HG02571 (cell line): ENCODE data around the gene SLC25A47.
"Not testable (repeated sequence)": the region's sequence is repeated elsewhere in the genome, so short reads cannot be mapped to it uniquely, and the experiment has no call there.

Source experiments
- ATAC-seq: cut with Tn5 transposase; IDR thresholded peaks from one replicate; pipeline ENCODE4 v1.9.1; 2021; ENCODE audit warnings: mild to moderate bottlenecking, moderate library complexity; ENCODE audit not compliant: unreplicated experiment

Gene SLC25A47

DNA sequence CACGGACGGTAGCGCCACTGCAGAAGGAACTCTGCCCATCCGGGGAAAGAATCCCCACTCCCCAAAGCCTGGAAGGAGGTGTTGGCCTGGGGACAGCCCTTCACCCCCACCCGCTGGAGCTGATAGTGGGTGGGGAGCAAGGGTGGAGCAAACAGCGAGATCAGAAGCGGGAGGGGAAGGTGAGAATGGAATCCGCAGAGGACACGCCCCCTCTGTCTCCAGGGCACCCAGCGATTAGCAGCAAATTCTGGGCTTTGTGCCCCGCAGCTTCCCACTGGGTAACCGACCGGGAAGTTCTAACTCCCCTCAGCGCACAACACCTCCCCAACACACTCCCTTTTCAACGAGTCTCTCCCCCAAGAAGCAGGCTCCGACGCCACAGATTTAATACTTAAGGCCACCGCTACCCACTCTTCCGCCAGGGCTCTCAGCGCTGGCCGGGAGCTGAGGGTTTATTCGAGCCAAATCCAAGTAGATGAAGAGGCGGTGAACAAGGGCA is 18.3 kb upstream of the SLC25A47 start:
- no peak for ATAC-seq

DNA sequence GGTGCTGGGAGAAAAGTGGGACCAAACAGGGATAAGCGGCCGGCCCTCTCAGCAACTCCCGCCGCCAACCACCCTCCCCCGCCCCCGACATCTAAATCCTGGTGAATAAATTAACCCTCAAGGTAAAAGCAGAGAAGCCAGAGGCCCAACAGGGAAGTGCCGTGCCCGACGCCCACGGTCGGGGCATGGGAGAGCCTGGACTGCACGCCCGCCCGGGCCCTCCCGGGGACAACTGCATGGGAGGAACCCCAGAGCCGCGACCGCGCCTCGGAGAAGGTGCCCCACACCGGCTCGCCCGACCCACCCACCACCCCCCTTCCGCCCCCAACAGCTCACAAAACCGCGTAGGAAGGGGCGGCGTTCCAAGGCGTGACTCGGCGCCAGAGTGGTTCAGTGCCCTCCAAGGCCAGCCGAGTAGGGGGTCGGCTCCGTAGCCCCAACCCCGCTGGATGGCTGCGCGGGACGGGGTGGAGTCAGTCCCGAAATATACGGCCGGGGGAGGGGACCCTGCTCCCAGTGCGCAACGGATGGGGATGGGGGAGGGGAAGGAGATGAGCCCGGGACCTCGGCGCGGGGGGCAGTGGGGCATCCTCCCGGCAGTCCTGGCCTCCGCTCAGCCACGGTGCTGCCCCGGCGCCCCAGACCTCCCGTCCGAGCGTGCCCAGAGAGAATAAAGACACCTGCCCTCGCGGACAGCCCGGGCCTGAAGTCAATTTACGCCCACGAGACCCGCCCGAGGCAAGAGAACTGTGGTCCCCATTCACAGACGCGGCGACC is 17.6 kb upstream of the SLC25A47 start:
- no peak for ATAC-seq

DNA sequence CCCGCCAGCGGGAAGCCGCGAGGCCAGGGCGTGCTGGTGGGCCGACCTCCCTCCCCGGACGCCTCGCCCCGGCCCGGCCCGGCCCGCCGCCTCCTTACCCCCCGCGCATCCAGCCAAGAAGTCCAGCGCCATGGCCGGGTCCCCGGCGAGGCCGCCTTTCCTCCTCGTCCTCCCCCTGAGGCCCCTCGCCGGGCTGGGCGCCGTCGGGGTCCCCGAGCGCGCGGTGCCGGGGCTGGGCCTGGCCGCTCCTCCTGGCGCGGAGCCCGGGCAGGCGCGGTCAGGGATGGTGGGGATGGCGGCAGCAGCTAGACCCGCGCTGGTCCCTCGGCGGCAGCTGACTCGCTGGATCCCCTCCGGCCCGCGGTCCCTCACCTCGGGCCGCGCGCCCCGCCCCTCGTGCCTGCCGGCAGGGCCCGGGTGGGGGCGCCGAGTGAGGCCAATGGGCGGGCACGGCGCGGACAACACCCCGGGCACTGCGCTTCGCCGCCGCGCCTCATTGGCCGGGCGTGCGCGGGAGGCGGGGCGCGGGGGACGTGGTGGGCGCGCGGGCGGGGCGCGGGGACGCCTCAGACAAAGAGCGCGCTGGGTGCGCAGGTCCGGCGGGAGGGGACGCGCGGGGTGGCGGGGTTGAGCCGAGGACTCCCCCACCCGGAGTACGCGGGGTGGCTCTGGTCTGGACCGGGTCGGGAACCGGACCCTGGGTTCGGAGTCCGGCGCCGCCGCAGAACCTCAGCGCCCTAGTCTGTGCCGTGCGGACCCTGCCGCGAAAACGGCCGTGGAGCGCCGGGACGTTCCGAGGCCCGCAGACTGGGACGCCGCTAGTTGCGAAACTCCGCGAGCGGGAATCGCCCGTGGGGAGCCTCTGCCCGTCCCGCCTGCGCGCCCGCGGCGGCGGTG is 16.8 kb upstream of the SLC25A47 start, which contains the start of gene SLC25A29:
SLC25A29 (minus strand) TSS at position 344 of the 897 bp plus-strand sequence; CDS start at position 132, 212 bp downstream.
- peak; percentile 86 for ATAC-seq

DNA sequence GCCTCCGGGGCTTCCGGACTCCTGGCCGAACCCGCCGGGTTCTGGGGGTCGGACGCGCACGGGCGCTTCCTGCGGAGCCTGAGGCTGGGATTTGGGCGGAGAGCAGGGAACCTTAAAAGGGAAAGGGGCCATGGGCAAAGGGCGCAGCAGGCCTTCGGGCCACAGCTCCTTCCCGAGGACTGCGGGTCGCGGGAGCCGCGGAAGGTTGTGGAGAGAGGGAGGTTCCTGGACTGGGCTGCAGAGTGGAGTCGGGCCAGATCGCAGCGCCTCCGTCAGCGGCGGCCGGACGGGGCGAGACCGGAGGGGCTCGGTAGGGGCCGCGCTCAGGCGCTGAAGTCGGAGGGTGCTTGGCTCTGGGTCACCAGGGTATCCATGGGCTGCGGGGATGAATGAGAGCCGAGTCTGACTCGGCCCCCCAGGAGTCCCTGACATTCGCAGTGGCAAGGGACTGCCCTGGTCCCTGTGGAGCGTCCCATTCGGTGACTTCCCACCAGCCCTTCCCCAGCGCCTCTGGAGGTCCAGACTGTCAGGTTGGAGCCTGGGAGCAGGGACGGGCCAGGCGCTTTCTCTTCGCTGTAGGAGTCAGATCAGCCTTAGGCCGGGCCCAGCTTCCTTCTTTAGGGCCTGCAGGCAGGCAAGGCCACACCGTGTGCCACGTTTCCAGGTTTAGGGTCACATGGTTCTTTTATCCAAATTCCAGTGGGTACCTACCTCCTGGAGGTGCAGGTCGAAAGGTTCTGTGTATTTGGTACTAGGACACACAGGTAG is 16.0 kb upstream of the SLC25A47 start:
- peak; percentile 6 for ATAC-seq

DNA sequence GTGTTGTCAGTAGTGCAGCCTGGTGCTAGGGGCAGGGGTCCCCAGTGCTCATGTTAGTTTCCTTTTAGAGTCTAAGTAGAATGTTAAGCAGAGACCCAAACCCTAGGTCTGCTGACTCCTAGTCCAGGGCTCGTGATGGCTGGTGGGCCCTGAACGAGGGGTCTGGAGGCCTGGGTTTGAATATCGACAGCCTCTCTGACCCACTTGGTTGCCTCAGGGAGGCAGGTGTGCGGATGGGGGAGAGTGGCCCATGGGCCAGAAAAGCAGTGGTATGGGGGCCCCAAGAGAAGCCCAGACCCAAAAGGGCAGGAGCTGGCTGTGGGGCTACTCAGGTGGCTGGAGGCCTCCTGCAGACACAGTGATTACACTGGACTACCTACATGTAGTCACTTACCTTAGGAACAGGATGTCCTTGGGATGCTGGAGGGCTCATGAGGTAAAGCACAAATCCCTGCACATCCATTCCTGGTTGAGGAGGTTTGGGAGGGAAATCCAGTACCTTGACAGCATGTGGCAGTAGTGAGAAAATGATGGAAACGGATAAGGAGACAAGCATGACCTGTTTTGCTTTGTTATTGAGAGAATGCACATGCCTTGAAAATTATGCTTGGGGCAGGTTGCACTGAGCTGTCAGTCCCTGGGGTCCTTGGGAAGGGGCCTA is 15.2 kb upstream of the SLC25A47 start:
- ATAC-seq = no peak

DNA sequence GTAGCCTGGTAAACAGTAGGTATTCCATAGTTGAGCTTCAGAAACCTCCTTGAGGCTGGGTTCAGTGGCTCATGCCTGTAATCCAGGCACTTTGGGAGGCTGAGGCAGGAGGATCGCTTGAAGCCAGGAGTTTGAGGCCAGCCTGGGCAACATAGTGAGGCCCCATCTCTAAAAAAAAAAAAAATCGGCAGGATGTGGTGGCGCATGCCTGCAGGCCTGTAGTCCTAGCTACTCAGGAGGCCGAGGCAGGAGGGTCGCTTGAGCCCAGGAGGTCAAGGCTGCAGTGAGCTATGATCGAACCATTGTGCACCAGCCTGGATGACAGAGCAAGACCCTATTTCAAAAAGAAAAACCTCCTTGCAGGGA is 14.7 kb upstream of the SLC25A47 start:
- not testable (repeated sequence) for ATAC-seq

DNA sequence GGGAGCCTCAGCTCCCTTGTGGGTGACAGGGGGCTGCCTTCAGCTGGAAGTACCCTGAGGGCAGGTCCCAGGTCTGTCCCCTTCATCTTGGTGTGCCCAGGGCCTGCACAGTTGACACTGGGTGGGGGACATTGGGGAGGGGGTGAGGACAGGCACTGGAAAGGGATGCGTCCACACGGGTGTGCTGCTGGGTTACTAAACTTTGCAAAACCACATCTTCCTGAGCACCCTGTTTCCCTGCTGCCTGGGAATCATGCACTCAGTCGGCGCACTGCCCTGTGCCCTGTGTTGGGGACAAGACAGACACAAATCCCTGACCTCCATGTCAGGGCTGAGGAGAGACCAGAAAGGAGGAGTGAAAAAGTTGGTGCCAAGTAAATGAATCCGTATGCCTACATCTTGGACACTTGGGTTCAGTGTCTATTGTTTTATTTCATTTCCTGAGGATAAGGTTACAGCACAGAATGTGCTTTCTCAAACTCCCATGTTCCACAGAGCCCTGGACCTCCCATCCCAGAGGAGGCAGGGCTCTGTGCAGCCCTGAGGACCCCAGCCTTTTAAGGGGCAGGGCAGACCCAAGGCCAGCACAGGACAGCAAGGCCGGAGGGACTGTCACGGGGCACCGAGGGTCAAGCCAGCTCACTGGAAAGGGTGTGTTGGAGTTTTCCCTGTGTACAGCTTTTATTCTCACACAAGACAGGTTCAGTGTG is 14.0 kb upstream of the SLC25A47 start:
- ATAC-seq = no peak

DNA sequence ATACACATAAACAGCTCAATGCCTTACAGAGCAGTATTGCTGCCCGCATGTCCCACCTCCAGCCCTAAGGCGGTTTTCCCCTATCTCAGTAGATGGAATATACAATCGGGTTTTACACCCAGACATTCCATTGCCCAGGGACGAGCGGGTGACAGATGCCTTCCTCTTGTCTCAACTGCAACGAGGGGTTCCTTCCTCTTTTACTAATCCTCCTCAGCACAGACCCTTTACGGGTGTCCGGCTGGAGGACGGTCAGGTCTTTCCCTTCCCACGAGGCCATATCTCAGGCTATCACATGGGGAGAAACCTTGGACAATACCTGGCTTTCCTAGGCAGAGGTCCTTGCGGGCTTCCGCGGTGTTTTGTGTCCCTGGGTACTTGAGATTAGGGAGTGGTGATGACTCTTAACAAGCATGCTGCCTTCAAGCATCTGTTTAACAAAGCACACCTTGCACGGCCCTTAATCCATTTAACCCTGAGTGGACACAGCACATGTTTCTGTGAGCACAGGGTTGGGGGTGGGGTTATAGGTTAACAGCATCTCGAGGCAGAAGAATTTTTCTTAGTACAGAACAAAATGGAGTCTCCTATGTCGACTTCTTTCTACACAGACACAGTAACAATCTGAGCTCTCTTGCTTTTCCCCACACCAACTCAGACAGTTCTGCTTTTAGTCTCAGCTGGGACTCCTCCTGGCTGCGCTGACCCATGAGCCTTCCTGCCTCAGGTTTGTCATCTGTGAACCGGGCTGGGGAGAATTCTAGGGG is 10.8 kb upstream of the SLC25A47 start:
- not testable (repeated sequence) for ATAC-seq

DNA sequence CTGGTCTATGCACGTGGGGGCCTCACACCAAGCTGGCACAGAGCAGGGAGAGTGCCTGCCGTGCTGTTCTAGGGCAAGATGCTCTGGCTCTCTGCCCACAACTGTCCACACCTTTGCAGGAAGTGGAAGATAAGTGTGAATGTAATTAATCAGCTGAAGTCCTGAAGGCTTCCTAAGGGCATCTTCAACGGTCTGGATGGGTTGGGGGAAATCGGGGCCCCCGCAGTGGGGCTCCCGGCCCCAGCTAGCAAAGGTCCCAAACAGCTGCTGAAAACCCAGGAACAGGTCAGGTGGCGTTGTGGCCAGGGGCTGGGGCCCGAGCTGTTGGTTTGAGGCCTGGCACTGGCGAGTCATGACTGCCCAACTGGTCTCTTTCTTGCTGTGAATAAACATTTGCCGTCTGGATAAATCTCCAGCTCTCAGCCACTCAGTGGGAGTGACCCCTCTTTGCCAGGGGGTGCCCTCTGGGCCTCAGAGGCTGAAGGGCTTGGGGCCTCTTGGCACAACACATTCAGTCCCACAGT is 10.2 kb upstream of the SLC25A47 start:
- ATAC-seq = no peak

DNA sequence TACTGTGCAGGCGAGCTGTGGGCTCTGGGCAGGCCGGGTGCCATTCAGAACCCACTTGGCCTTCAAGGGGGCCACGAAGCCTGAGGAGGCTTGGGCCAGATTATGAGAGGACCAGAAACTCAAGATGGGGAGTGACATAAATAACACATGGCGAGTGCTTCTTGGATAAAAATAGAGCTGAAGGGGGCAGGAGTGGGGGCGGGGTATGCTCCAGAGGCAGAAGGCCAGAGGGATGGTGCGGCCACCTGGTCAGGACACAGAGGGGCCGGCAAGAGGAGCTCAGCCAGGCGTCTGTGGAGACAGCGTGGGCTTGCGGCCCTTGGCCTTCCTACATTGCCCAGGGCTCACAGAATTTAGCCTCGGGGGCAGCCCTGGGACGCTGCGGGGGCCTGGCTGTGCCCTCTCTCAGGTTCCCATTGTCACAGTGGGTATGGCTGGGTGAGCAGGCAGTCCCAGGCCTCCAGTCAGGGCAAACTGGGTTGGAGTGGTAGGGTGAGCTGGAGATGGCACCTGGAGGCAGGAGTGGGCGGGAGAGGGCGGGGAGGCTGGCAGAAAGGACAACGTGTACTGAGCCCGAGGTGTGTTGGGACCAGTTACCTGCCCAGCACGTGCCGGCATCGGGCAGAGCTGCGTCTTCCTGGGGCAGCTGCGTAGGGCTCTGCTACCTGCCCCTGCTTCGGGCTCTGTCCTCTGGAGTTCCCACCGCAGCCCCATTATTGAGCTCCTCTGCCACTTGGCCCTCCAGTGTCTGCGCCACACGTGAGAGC is 9.5 kb upstream of the SLC25A47 start:
- ATAC-seq = no peak

DNA sequence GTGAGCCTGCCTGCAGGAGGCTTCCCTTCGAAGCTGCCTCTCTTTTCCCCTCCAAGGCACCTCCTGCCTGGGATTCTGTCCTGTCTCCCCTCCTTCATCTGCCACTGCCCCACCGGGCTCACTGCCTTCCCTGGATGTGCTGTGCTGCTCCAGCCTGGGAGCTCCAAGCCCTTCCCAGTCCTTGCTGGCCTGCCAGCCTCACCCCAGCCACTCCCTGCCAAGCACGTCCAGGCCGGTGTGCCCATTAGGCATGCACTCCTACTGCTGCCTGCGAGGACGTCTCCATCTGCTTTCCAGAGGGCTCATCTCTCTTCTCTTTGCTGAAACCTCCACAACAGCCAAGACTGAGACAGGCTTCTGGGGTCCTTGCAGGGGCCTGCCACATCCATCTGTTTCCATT is 8.4 kb upstream of the SLC25A47 start:
- no peak for ATAC-seq

DNA sequence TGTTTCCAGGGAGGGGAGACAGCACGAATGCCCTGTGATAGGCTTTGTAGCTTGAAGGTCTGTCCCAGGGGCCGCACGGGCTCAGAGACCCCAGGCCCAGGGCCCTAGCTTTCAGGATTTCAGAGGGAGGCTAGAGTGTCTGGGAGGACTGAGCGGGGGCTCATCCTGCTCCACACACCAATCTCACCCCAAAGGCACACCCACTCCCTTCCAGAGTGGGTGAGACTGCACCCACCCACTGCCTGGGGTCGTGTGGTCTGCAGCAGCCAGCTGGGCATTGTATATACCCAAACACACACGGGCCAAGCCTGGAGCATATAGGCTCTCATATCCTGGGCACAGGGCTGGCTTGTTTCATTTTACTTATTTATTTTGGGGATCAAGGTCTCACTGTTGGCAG is 5.8 kb upstream of the SLC25A47 start:
- no peak for ATAC-seq

DNA sequence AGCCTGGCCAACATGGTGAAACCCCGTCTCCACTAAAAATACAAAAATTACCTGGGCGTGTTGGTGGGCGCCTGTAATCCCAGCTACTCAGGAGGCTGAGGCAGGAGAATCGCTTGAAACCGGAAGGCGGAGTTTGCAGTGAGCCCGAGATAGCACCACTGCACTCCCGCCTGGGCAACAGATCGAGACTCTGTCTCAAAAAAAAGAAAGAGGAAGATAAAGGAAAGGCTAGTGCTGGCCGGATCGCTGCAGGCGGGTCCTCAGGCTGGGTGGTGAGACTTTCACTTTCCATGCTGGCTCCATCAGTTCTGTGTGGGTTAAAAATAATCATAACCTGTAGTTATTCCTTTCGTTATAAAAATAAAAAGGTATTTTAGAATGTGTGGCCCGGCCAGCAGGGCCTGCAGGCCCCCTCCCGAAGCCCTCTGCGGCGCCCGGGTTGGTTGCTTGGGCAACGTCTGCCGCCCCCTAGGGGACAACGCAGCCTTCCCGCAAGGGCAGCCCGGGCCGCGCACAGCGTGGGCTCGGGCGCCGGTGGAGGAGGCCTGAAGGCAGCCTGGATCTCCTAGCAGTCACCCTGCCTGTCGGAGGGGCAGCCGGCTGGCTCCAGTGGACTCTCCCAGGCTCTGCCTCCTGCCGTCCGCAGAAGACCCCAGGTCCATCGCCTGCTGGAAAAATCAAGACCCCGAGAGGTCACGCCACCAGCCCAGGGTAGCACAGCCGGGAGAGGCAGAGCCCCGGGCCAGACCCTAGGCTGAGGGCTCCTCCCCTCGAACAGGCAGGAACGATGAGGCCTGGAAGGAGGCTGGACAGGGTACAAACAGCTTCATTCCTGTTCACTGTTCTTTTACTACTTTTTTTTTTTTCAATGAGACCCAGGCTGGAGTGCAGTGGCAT is 5.0 kb upstream of the SLC25A47 start:
- ATAC-seq = peak; percentile 83

DNA sequence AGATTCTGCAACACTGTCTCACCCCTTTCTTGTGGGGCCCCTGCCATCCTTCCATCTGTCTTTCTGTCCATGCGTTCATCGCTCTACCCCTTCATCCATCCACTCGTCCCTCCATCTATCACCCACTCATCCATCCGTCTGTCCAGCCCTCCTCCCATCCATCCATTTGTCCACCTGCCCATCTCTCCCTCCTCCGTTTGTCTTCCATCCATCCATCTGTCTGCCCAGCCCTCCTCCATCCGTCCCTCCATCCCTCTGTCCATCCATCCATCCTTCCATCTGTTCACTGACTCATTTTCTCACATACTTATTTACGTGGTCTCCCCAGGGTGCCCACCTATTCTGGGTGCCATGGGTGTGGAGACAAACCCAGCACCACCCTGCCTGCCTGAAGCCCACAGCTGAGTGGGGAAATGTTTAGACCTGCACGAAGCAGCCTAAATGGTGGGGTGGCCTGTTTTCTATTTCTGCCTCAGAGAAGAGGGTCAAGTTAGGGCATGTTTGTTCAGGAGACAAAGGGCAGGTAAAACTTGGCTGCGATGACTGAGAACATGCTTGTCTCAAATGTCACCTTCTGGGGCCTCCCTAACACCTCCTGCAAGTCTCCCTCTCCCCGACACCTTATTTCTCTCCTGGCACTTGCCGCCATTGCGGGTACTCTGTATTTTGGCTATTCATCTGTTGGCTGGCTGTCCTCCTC is 2.8 kb upstream of the SLC25A47 start:
- no peak for ATAC-seq

DNA sequence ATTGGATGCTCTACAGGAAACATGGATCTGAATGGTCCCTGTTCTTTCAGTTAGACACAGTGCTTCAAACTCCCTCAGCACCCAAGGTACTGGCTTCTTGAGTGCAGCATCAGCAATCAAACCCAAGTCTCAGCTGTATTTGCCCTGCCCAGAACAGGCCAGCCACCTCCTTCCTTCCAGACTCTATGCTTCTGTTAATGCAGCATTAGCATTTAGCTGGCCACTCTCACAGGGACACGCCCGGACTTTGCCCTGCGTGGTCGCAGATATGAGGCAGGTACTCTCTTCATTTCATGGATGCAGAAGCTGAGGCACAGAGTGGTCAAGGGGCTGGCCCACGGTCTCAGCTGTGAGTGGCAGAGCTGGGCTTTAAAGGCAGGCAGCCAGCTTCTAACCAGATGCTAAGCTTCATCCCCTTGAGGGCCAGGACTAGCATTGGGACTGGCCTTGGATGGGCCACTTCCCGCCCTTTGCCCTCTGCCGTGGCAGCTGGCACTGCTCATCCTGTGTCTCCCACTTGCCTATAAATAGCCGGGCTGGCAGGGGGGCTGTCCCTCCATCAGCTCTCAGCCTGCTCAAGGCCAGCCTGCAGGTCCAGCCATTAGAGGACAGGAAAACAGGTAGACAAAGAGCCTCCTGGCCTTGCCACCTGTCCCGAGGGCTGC is 1.5 kb upstream of the SLC25A47 start:
- no peak for ATAC-seq
